Measurements from ENCODE around the gene PLXNA2.

The PLXNA2 gene

GRCh38 chr1:207985996-207986395 is 258.2 kb downstream of the PLXNA2 start:
- Histone ChIP-seq H3K4me2 (ENCODE audit: insufficient read depth, low read length, poor library complexity, severe bottlenecking) (no peak overlapping the region), H2BK5ac (ENCODE audit: low read length) (no peak overlapping the region), H2BK12ac (ENCODE audit: low read length) (no peak overlapping the region), H3K14ac (ENCODE audit: low read length) (no peak overlapping the region), H3K4me3 (ENCODE audit: low read length in 2 of 2) (no peak overlapping the region), H3K27me3 (ENCODE audit: control insufficient read depth in 3 of 3, insufficient read depth in 3 of 3, low read depth in 1 of 3, low read length in 3 of 3) (peaks cover 0 to 2% (median 0%) of the 10 kb centered on the region in 3 experiments), H2BK15ac (ENCODE audit: low read length) (no peak overlapping the region), H4K8ac (ENCODE audit: low read depth, low read length) (no peak overlapping the region), H3K4ac (ENCODE audit: low read length) (no peak overlapping the region), H3K4me1 (ENCODE audit: control insufficient read depth in 2 of 2, insufficient read depth in 1 of 2, low read depth in 1 of 2, low read length in 2 of 2) (no peaks in the 10 kb centered on the region), H3K79me1 (ENCODE audit: low read depth, low read length) (peaks cover 2% of the 10 kb centered on the region), H3K27ac (replicated peaks; ENCODE audit: low read length) (no peak overlapping the region), H4K91ac (ENCODE audit: low read depth, low read length, poor library complexity) (no peak overlapping the region), H2AFZ (ENCODE audit: low read length) (no peak overlapping the region), H2AK5ac (ENCODE audit: low read depth, low read length) (no peak overlapping the region), H3K18ac (ENCODE audit: low read length) (peak overlapping the region; percentile 84), H3K9ac (ENCODE audit: low read depth, low read length, poor library complexity) (no peak overlapping the region), H3K9me3 (replicated peaks in 1 of 2; ENCODE audit: control insufficient read depth in 2 of 2, insufficient read depth in 1 of 2, low read depth in 1 of 2, low read length in 2 of 2) (no peaks in the 10 kb centered on the region), H3K23ac (ENCODE audit: low read depth, low read length, poor library complexity) (no peak overlapping the region), H3K36me3 (replicated peaks in 1 of 2; ENCODE audit: control insufficient read depth in 2 of 2, insufficient read depth in 2 of 2, low read length in 2 of 2) (no peaks in the 10 kb centered on the region), H2BK120ac (ENCODE audit: low read depth, low read length) (no peak overlapping the region)
- DNase-seq (ENCODE audit: low spot score) = no peak
- WGBS, 2 donors (ENCODE audit: extremely low coverage in 2 of 2, insufficient read length in 2 of 2, insufficient replicate concordance in 1 of 2) = no CpG with 5 or more reads among the region's 7 CpGs

- no peak overlapping the region for H3K4me2 ChIP-seq (ENCODE audit: insufficient read depth, low read length, poor library complexity, severe bottlenecking)
- no peaks in the 10 kb centered on the region for H3K36me3 ChIP-seq (replicated peaks in 1 of 2; ENCODE audit: control insufficient read depth in 2 of 2, insufficient read depth in 2 of 2, low read length in 2 of 2)
- no peak overlapping the region for H3K18ac ChIP-seq (ENCODE audit: low read length)
- no peak overlapping the region for H3K14ac ChIP-seq (ENCODE audit: low read length)
- H3K4ac ChIP-seq (ENCODE audit: low read length) = no peak overlapping the region
- H2BK5ac ChIP-seq (ENCODE audit: low read length) = no peak overlapping the region
- H4K91ac ChIP-seq (ENCODE audit: low read depth, low read length, poor library complexity) = no peak overlapping the region
- no peak overlapping the region for H2BK15ac ChIP-seq (ENCODE audit: low read length)
- no peak overlapping the region for H3K27ac ChIP-seq (replicated peaks; ENCODE audit: low read length)
- no peak overlapping the region for H2AK5ac ChIP-seq (ENCODE audit: low read depth, low read length)
- H3K79me1 ChIP-seq (ENCODE audit: low read depth, low read length) = peaks cover 2% of the 10 kb centered on the region
- H3K27me3 ChIP-seq (ENCODE audit: control insufficient read depth in 3 of 3, insufficient read depth in 3 of 3, low read depth in 1 of 3, low read length in 3 of 3) = peaks cover 0 to 5% (median 0%) of the 10 kb centered on the region in 3 experiments
- H2BK120ac ChIP-seq (ENCODE audit: low read depth, low read length) = no peak overlapping the region
- H2BK12ac ChIP-seq (ENCODE audit: low read length) = no peak overlapping the region
- H3K9ac ChIP-seq (ENCODE audit: low read depth, low read length, poor library complexity) = no peak overlapping the region
- no peaks in the 10 kb centered on the region for H3K9me3 ChIP-seq (replicated peaks in 1 of 2; ENCODE audit: control insufficient read depth in 2 of 2, insufficient read depth in 1 of 2, low read depth in 1 of 2, low read length in 2 of 2)
- WGBS, 2 donors (ENCODE audit: extremely low coverage in 2 of 2, insufficient read length in 2 of 2, insufficient replicate concordance in 1 of 2) = no CpG with 5 or more reads among the region's 4 CpGs
- H2AFZ ChIP-seq (ENCODE audit: low read length) = no peak overlapping the region
- no peak overlapping the region for H4K8ac ChIP-seq (ENCODE audit: low read depth, low read length)
- no peak overlapping the region for H3K23ac ChIP-seq (ENCODE audit: low read depth, low read length, poor library complexity)
- no peak overlapping the region for H3K4me3 ChIP-seq (ENCODE audit: low read length in 2 of 2)
- no peaks in the 10 kb centered on the region for H3K4me1 ChIP-seq (ENCODE audit: control insufficient read depth in 2 of 2, insufficient read depth in 1 of 2, low read depth in 1 of 2, low read length in 2 of 2)
- DNase-seq (ENCODE audit: low spot score) = no peak
Observed at GRCh38 chr1:207984831-207985572, 259.2 kb downstream of the PLXNA2 start.

- Histone ChIP-seq H4K91ac (ENCODE audit: low read depth, low read length, poor library complexity) (no peak overlapping the region), H3K4me3 (ENCODE audit: low read length in 2 of 2) (peak overlapping the region in 1 of 2 donors; percentile 29), H3K27ac (replicated peaks; ENCODE audit: low read length) (no peak overlapping the region), H2BK15ac (ENCODE audit: low read length) (no peak overlapping the region), H2BK5ac (ENCODE audit: low read length) (no peak overlapping the region), H3K18ac (ENCODE audit: low read length) (no peak overlapping the region), H3K14ac (ENCODE audit: low read length) (no peak overlapping the region), H3K36me3 (replicated peaks in 1 of 2; ENCODE audit: control insufficient read depth in 2 of 2, insufficient read depth in 2 of 2, low read length in 2 of 2) (no peaks in the 10 kb centered on the region), H3K9ac (ENCODE audit: low read depth, low read length, poor library complexity) (no peak overlapping the region), H2BK12ac (ENCODE audit: low read length) (no peak overlapping the region), H2BK120ac (ENCODE audit: low read depth, low read length) (no peak overlapping the region), H3K4me2 (ENCODE audit: insufficient read depth, low read length, poor library complexity, severe bottlenecking) (no peak overlapping the region), H3K4ac (ENCODE audit: low read length) (no peak overlapping the region), H2AFZ (ENCODE audit: low read length) (no peak overlapping the region), H3K4me1 (ENCODE audit: control insufficient read depth in 2 of 2, insufficient read depth in 1 of 2, low read depth in 1 of 2, low read length in 2 of 2) (no peaks in the 10 kb centered on the region), H3K23ac (ENCODE audit: low read depth, low read length, poor library complexity) (peak overlapping the region; percentile 85), H3K79me1 (ENCODE audit: low read depth, low read length) (peaks cover 2% of the 10 kb centered on the region), H3K27me3 (ENCODE audit: control insufficient read depth in 3 of 3, insufficient read depth in 3 of 3, low read depth in 1 of 3, low read length in 3 of 3) (peaks cover 0 to 12% (median 0%) of the 10 kb centered on the region in 3 experiments), H4K8ac (ENCODE audit: low read depth, low read length) (no peak overlapping the region), H3K9me3 (replicated peaks in 1 of 2; ENCODE audit: control insufficient read depth in 2 of 2, insufficient read depth in 1 of 2, low read depth in 1 of 2, low read length in 2 of 2) (no peaks in the 10 kb centered on the region), H2AK5ac (ENCODE audit: low read depth, low read length) (no peak overlapping the region)
- WGBS, 2 donors (ENCODE audit: extremely low coverage in 2 of 2, insufficient read length in 2 of 2, insufficient replicate concordance in 1 of 2) = no CpG with 5 or more reads among the region's 6 CpGs
- DNase-seq (ENCODE audit: low spot score) = no peak
Observed at GRCh38 chr1:207983044-207983635, 261.0 kb downstream of the PLXNA2 start.

GRCh38 chr1:207981976-207982375 is 262.2 kb downstream of the PLXNA2 start:
- H2BK5ac ChIP-seq (ENCODE audit: low read length) = no peak overlapping the region
- H3K27me3 ChIP-seq (ENCODE audit: control insufficient read depth in 3 of 3, insufficient read depth in 3 of 3, low read depth in 1 of 3, low read length in 3 of 3) = peaks cover 0 to 12% (median 0%) of the 10 kb centered on the region in 3 experiments
- H3K23ac ChIP-seq (ENCODE audit: low read depth, low read length, poor library complexity) = no peak overlapping the region
- no peak overlapping the region for H3K9ac ChIP-seq (ENCODE audit: low read depth, low read length, poor library complexity)
- no peaks in the 10 kb centered on the region for H3K4me1 ChIP-seq (ENCODE audit: control insufficient read depth in 2 of 2, insufficient read depth in 1 of 2, low read depth in 1 of 2, low read length in 2 of 2)
- H2BK120ac ChIP-seq (ENCODE audit: low read depth, low read length) = no peak overlapping the region
- no peaks in the 10 kb centered on the region for H3K9me3 ChIP-seq (replicated peaks in 1 of 2; ENCODE audit: control insufficient read depth in 2 of 2, insufficient read depth in 1 of 2, low read depth in 1 of 2, low read length in 2 of 2)
- H3K14ac ChIP-seq (ENCODE audit: low read length) = no peak overlapping the region
- no peak overlapping the region for H2BK15ac ChIP-seq (ENCODE audit: low read length)
- H3K27ac ChIP-seq (replicated peaks; ENCODE audit: low read length) = no peak overlapping the region
- peaks cover 2% of the 10 kb centered on the region for H3K79me1 ChIP-seq (ENCODE audit: low read depth, low read length)
- no peak for DNase-seq (ENCODE audit: low spot score)
- no peak overlapping the region for H3K4me2 ChIP-seq (ENCODE audit: insufficient read depth, low read length, poor library complexity, severe bottlenecking)
- no peak overlapping the region for H3K4ac ChIP-seq (ENCODE audit: low read length)
- H3K36me3 ChIP-seq (replicated peaks in 1 of 2; ENCODE audit: control insufficient read depth in 2 of 2, insufficient read depth in 2 of 2, low read length in 2 of 2) = no peaks in the 10 kb centered on the region
- H3K4me3 ChIP-seq (ENCODE audit: low read length in 2 of 2) = no peak overlapping the region
- no peak overlapping the region for H2AFZ ChIP-seq (ENCODE audit: low read length)
- no peak overlapping the region for H3K18ac ChIP-seq (ENCODE audit: low read length)
- no peak overlapping the region for H4K8ac ChIP-seq (ENCODE audit: low read depth, low read length)
- no peak overlapping the region for H4K91ac ChIP-seq (ENCODE audit: low read depth, low read length, poor library complexity)
- H2AK5ac ChIP-seq (ENCODE audit: low read depth, low read length) = no peak overlapping the region
- H2BK12ac ChIP-seq (ENCODE audit: low read length) = no peak overlapping the region
- WGBS, 2 donors (ENCODE audit: extremely low coverage in 2 of 2, insufficient read length in 2 of 2, insufficient replicate concordance in 1 of 2) = no CpG with 5 or more reads among the region's 2 CpGs

All from neuronal stem cell (in vitro differentiated cells).